CD4-positive, alpha-beta T cell treated with Interleukin-2 at 100 ng/mL for 4 hours (primary cell): ENCODE data around the gene SLC22A14.
A peak's percentile ranks its signal among the peaks of the same experiment; 100 is the strongest.

ENCODE experiments used
- DNase-seq: peaks from one replicate; pipeline ENCODE4 v3.0.0-alpha.2; 2020; ENCODE audit warnings: low spot score

SLC22A14 gene

DNA sequence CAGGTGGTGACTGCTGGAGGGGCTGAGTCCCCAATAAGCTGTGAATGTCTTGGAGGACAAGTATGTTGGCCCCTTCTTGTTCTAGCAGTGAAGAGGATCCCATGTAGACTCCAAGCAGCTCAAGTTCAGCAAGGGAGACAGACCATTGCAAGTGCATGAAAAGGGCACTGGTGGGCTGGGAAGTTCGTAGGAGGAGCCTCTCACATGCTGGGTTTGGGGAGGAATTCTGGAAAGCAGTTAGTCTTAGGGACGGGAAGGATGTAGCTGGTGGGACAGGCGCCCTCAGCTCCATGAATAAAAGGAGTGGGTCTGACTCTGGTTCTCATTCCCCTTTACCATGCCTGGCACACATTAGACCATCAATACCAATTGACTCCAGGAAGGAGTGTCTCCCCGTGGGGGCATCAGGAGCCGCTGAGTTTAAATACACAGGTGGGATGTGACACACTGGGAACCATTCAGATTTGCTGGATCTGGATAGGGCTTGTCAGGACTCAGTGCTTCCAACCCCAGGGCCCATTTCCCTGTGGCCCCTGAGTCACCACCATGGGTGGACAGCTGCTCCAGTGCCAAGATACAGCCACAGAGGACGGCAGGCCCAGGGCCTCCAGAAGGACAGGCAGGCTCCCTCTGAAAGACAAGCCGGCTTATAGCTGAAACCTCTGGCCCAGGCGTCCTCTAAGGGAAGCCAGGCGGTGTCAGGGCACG is 63.9 kb downstream of the SLC22A14 start:
- DNase-seq = no peak

DNA sequence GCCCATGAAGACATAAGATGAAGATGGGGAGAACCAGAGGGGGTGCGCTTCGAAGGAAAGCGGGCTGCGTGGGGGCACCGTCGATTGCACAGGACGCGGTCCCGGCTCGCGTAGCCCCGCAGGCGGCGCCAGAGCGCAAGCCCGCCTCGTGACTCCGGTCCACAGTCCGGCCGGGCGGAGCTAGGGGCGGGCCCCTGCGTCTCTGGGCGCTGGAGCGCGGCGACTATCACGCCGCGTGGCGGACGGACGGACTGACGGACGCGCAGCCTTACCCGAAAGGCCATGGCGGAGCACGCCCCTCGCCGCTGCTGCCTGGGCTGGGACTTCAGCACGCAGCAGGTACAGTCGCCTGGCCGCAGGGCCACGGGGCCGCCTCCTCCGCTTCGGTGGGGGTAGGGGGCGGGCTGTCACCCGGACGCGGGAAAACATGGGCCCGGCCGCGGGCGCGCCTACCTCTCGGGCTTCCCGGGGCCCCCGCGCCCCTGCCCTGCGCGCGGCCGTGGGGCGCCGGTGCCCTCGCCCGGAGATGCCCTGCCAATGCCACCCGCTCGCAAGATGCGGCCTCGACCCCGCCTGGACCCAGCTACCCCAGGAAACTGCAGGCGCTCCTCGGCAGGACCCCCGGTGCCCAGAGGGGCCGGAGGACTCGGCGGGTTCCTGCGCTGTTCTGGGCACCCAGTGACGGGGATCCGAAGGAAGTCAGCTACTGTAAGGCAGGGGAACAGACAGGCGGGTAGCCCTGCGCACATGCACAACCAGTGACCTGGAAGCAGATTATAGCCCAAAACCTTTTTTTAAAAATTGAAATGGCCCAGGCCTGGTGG is 64.7 kb downstream of the SLC22A14 start, which contains the start of gene XYLB:
TSS of gene XYLB (plus strand) at position 199 of the 824 bp plus-strand sequence. CDS start at position 283, 84 bp downstream.
- DNase-seq = peak; percentile 71

DNA sequence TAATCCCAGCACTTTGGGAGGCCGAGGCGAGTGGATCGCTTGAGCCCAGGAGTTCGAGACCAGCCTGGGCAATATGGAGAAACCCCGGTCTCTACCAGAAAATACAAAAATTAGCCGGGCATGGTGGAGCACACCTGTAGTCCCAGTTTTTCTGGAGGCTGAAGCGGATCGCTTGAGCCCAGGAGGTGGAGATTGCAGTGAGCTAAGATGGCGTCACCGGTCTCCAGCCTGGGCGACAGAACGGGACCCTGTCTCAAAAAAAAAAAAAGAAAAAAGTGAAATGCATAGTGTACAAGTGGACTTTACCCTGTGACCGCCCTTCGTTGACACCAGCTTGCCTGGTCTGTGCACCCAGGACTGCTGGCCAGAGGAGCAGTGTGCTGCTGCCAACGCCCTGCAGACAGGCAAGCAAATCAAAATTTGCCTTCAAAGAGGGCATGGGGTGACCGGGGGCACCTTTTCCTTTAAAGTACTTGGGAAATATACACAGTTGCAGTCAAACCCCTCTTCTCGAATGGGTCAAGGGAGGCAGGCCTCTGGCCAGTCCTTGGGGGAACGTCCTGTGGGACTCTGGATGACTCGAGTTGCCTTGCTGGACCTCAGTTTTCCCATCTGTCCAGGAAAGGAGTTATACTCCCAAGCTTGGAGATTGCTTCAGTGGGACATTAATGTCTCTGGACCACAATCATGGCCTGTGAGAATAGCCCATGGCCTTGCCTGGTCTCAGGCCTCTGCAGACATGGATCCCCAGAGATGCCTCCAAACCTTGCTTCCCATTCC is 65.5 kb downstream of the SLC22A14 start:
- DNase-seq = no peak

DNA sequence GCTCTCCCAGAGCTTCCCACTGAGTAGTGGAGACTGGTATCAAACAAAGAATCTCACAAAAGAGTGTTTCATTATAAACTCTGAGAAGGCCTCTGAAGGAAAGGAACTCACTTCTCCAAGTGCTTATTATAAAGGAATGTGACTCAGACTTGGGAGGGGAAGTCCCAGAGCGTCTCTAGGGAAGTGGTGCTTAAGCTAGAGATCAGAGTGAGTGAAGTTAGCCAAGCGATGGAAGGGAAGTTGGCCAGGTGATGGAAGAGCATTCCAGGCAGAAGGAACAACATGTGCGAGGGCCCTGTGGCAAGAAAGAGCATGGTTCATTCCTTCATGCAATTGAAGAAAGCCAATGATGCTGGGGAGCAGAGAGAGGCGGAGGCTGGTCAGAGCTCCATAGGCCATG is 66.8 kb downstream of the SLC22A14 start:
- no peak for DNase-seq

DNA sequence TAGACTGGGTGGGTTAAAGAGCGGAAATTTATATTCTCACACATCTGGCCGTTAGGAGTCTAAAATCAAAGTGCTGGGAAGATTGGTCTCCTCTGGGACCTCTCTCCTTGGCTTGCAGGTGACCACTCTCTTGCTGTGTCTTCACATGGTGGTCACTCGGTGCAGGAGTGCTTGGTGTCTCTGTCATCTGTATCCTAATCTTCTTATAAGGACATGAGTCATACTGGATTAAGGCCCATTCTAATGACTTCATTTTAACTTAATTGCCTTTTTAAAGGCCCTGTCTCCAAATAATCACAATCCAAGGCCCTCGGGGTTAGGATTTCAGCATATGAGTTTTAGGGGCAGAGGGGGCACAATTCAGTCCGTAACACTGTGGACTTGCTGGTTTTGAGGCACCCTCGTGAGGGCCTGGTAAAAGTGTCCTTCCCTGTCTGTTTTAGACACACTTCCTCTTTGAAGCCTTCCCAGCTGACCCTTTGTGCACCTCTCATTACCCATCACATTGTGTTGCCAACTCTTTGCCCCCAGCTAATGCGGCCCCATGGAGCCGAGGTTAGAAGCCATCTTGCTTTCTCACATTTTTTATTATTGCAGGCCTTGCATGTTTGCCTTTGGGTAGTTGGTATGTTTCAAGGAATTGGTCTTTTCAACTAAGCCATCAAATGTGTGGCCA is 67.7 kb downstream of the SLC22A14 start:
- no peak for DNase-seq

DNA sequence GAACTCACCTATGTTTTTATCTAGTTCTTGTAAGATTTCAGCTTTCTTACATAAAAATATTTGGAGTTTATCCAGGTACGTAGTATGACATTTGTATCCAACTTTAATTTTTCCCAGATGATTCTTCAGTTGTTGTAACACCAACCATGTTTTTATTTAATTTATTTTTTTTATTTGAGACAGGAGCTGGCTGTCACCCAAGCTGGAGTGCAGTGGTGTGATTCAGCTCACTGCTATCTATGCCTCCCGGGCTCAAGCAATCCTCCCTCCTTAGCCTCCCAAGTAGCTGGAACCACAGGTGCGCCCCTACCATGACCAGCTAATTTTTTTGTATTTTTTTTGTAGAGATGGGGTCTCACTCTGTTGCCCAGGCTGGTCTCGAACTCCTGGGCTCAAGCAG is 71.1 kb downstream of the SLC22A14 start:
- DNase-seq = no peak

DNA sequence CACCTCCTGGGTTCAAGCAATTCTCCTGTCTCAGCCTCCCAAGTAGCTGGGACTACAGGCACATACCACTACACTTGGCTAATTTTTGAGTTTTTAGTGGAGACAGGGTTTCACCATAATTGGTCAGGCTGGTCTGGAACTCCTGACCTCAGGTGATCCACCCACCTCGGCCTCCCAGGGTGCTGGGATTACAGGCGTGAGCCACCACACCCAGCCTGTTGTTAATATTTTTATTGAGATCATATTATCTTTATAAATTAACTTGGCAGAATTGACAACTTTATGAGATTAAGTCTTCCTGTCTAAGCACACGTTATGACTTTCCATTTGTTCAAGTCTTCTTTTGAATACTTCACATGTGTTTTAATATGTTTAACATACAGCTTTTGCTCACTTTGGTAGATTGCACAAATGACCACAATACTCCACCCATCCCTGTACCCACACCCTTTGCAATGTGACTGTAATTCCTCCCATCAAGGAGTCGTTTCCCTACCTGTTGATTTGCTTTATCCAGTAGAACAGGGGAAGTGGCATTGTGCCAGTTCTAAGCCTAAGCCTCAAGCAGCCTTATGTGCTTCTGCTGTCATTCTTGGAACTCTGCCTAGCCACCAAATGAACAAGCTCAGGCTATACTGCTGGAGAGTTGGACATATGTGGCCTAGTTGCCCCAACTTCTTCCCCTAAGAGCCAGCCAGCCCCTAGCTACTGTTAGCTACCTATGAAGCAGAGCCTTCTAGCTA is 72.7 kb downstream of the SLC22A14 start:
- DNase-seq = no peak

DNA sequence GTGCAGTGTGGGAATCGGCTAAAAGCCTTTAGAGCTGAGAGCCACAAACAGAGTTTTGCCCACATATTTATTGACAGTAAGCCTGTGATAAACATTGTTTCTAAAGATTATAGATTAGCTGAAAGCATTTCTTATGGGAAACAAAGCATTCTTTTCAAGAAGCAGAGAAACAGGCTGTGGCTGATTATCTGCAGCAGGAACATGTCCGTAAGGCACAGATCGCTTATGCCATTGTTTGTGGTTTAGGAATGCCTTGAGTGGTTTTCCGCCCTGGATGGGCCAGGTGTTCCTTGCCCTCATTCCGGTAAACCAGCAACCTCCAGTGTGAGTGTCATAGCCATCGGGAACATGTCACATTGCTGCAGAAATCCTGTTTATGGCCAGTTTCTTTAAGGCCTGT is 76.9 kb downstream of the SLC22A14 start:
- no peak for DNase-seq

DNA sequence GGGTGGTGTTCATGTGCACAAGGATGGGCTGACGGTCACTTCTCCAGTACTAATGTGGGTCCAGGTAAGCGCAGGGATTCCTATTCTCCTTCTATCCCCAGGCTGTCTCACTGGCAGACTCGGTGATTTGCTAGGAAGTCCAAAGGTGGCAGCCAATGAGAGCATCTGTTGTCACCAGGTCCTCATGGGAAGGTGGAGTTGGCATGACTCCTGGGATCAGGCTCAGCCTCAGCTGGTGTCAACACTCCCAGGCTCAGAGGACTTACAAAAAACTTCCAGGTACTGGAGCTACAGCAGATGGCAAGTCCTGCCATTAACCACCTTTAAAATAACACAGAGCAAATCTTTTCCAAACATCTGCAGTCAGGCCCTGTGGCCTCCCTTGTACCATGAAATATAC is 78.3 kb downstream of the SLC22A14 start:
- DNase-seq = no peak

DNA sequence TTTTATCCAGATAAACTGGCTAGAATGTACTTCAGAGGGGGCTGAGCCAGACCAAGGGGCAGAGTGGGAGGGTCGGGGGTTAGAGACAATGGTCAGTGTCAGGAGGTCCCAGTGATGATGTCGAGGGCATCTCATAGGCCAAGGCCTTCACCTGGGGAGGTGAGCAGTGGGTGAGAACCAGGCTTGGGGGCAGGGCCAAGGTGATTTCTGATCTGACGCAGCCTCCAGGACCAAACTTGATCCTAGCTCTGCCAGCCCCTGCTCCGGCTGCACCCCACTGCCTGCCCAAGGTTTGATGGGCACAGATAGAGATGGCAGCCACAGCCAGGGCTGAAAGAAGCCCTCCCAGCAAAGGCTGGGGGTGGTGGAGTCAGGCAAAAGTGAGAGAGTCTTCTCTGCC is 79.4 kb downstream of the SLC22A14 start:
- DNase-seq = no peak

DNA sequence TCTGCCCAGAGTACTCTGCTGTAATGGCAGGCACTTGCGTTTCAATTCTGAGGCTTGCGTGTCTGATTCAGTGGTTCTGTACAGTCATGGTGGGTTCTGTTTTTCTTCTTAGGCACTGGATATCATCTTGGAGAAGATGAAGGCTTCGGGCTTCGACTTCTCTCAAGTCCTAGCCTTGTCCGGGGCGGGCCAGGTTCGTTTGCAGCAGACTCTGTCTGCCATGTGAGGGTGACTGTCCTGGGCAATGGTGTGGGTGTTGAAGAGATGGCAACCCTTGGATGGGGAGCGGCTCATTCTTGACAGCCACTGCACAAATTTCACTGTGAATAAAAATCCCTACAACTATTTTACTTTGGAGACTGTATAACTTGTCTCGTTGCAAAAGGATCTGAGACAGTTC is 80.7 kb downstream of the SLC22A14 start:
- no peak for DNase-seq

DNA sequence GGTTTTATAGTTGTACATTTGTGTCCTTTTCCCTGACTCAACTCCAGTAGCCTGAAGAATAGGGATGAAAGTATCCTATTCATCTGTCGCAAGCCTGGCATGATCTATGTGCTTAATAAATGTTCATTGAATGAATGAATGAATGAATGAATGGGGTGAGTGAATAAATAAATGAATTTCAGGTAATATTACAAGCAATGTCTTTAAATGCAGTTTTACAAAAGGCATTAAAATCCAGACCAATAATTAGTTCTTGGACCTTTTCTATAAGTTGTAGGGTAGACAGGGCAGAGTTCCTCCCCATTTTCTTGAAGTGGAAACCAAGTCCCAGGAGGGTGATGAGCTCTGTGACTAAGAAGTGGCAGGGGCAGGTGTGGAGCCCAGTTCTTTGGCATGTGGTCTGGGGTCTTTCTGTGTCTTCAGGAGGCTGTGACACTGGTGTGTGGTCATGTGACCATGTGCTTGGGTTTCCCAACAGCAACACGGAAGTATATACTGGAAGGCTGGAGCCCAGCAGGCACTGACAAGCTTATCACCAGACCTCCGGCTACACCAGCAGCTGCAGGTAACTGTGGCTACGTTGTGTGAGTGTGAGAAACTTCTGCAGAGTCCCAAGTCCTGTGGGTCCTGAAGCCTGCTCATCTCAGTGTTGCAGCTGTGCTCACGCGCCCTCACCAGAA is 82.8 kb downstream of the SLC22A14 start:
- DNase-seq = no peak

DNA sequence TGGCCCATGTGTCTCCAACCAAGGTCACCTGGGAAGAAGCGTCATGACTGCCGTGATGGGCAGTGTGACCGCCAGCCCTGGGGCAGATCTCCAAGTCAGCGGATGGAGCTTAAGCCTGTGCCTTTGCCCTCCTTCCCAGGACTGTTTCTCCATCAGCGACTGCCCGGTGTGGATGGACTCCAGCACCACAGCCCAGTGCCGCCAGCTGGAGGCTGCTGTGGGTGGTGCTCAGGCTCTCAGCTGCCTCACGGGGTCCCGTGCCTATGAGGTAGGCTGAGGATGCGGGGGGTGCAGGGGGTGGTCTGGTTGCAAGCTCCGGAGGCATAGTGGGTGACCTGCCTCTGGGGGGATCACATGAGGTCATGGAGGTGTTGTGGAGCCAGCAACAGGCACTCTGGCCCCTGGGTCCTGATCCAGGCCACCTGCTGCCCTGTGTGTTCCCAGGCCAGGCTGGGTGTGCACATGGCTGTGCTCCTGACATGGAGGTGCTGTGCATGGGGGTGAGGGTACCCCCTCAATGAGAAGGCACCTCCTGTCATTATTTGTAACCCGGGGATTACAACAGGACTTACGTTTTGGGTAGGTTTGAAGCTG is 83.5 kb downstream of the SLC22A14 start:
- no peak for DNase-seq

DNA sequence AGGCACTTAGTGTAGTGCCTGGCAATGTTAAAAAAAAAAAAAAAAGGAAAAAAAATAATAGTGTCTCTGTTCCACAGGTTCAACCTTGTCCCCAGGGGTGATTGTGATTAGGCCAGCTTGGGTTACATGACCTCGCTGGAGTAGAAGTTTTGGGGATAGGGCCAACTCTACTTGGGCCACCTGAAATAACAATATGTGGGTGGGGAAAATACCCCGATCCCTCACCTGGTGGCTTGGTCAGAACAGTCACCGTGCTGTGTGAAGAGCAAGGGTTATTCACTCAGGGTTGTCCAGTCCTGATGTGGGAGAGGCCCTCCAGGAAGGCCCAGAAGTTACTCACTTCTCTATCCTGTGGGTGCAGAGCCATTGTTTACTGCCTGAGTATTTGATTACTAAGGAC is 84.0 kb downstream of the SLC22A14 start:
- DNase-seq = no peak

DNA sequence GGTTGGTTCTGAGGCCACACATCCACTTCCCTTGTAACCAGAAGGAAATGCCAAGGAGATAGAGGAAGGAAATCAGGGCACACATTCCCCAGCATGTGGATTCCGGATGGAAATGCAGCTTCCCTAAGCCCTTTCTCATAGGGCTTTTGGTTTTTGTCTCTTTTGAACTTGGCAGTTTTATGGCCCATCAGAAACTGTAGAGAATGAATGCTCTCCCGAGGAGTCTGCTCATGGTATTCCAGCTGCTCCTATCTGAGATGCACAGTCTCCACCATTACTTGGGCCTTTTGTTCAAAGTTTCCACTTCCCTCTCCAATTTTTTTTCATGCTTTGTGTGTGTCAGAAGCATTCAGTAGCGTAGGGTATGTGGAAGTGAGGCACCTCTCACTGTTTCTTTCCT is 85.7 kb downstream of the SLC22A14 start:
- no peak for DNase-seq
